MM.1S (cell line): ENCODE data around the gene SCYGR4.
"Not testable (repeated sequence)": the region's sequence is repeated elsewhere in the genome, so short reads cannot be mapped to it uniquely, and the experiment has no call there.

Experiments used
- DNase-seq: peaks from one replicate; pipeline ENCODE4 v3.0.0-alpha.2; 2015
- H2AFZ ChIP-seq: fragments of 300-600 bp; sonication (generic); 2 replicates; pipeline ENCODE4 v1.6.0; 2016; ENCODE audit warnings: antibody characterized with exemption, low read length
- H3F3A ChIP-seq: fragments of 300-600 bp; sonication (generic); 2 replicates; pipeline ENCODE4 v1.6.1; 2016; ENCODE audit warnings: mild to moderate bottlenecking, antibody characterized with exemption, low read length, moderate library complexity, mixed read lengths; ENCODE audit not compliant: insufficient read depth
- H3K27ac ChIP-seq: fragments of 300-600 bp; sonication (generic); 2 replicates; pipeline ENCODE4 v1.5.1; 2016; ENCODE audit warnings: mild to moderate bottlenecking, low read length
- H3K27me3 ChIP-seq: fragments of 300-600 bp; sonication (generic); replicated peaks from 2 replicates; pipeline ENCODE4 v1.6.0; 2016; ENCODE audit warnings: low read length; ENCODE audit not compliant: insufficient read depth
- H3K36me3 ChIP-seq: fragments of 300-600 bp; sonication (generic); replicated peaks from 2 replicates; pipeline ENCODE4 v1.6.1; 2016; ENCODE audit warnings: mild to moderate bottlenecking, low read length, mixed read lengths; ENCODE audit not compliant: insufficient read depth
- H3K4me1 ChIP-seq: fragments of 300-600 bp; sonication (generic); 2 replicates; pipeline ENCODE4 v1.6.1; 2016; ENCODE audit warnings: low read length, mixed read lengths
- H3K4me2 ChIP-seq: fragments of 300-600 bp; sonication (generic); 2 replicates; pipeline ENCODE4 v1.6.0; 2016; ENCODE audit warnings: low read depth, low read length
- H3K4me3 ChIP-seq: fragments of 300-600 bp; sonication (generic); 2 replicates; pipeline ENCODE4 v1.5.1; 2016; ENCODE audit warnings: low read length, mixed read lengths
- H3K79me2 ChIP-seq: fragments of 300-600 bp; sonication (generic); 2 replicates; pipeline ENCODE4 v1.6.1; 2016; ENCODE audit warnings: mixed run types, low read length, mixed read lengths
- H3K9ac ChIP-seq: fragments of 300-600 bp; sonication (generic); 2 replicates; pipeline ENCODE4 v1.6.1; 2016; ENCODE audit warnings: low read length, mixed read lengths
- H3K9me2 ChIP-seq: fragments of 300-600 bp; sonication (generic); replicated peaks from 2 replicates; pipeline ENCODE4 v1.6.1; 2016; ENCODE audit warnings: mild to moderate bottlenecking, low read length, mixed read lengths; ENCODE audit not compliant: insufficient read depth
- H3K9me3 ChIP-seq: fragments of 300-600 bp; sonication (generic); replicated peaks from 2 replicates; pipeline ENCODE4 v1.6.1; 2016; ENCODE audit warnings: mild to moderate bottlenecking, low read length, mixed read lengths; ENCODE audit not compliant: insufficient read depth
- H4K20me1 ChIP-seq: fragments of 300-600 bp; sonication (generic); 2 replicates; pipeline ENCODE4 v1.6.1; 2016; ENCODE audit warnings: mild to moderate bottlenecking, low read length, moderate library complexity, mixed read lengths; ENCODE audit not compliant: insufficient read depth
- EZH2 ChIP-seq: fragments of 300-600 bp; sonication (generic); optimal IDR thresholded peaks from 2 replicates; pipeline ENCODE3; 2017; ENCODE audit warnings: low read depth, mild to moderate bottlenecking, antibody characterized with exemption, low read length, mixed read lengths
- EZH2phosphoT487 ChIP-seq: fragments of 300-600 bp; sonication (generic); IDR thresholded peaks from 2 replicates; pipeline ENCODE4 v1.6.1; 2018; ENCODE audit warnings: antibody characterized with exemption, low read length
- TF ChIP-seq, protein P1 (sequence below): fragments of 300-600 bp; sonication (generic); IDR thresholded peaks from 2 replicates; pipeline ENCODE4 v1.5.1; 2016; ENCODE audit warnings: antibody characterized with exemption, low read length, mixed read lengths

Gene SCYGR4

DNA sequence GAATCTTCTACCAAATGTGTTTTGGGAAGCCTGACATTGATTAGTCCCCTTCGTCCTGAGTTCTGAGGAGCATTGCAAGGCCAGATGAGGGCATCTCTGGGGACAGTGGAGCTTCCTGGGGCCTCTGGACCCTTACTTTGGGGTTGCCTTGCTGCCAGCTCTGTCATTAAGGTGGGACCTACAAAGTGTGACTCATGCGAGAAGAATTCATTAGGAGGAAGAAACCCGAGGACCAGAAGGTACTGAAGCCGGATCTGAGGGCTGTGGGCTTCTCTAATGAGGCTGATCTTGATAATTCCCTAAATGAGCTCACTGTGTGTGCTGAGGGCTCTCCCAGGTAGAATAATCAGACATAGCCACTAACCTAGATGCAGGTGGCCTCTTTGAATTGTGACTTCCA is 19.3 kb upstream of the SCYGR4 start:
- H3K79me2 ChIP-seq: no peaks in the 10 kb centered on the region
- H3K27me3 ChIP-seq: no peaks in the 10 kb centered on the region
- H2AFZ ChIP-seq: no peak overlapping the region
- H4K20me1 ChIP-seq: no peaks in the 10 kb centered on the region
- no peak overlapping the region for H3K9ac ChIP-seq
- H3K4me1 ChIP-seq: peaks cover 4% of the 10 kb centered on the region; the same call in 1 of the 2 replicates
- no peak overlapping the region for H3K27ac ChIP-seq
- no peak overlapping the region for H3K4me3 ChIP-seq
- H3K36me3 ChIP-seq: no peaks in the 10 kb centered on the region
- no peaks in the 10 kb centered on the region for H3K9me2 ChIP-seq
- no peaks in the 10 kb centered on the region for H3K9me3 ChIP-seq
- no peak for DNase-seq
- H3K4me2 ChIP-seq: no peak overlapping the region
- TF ChIP-seq, protein P1, sequence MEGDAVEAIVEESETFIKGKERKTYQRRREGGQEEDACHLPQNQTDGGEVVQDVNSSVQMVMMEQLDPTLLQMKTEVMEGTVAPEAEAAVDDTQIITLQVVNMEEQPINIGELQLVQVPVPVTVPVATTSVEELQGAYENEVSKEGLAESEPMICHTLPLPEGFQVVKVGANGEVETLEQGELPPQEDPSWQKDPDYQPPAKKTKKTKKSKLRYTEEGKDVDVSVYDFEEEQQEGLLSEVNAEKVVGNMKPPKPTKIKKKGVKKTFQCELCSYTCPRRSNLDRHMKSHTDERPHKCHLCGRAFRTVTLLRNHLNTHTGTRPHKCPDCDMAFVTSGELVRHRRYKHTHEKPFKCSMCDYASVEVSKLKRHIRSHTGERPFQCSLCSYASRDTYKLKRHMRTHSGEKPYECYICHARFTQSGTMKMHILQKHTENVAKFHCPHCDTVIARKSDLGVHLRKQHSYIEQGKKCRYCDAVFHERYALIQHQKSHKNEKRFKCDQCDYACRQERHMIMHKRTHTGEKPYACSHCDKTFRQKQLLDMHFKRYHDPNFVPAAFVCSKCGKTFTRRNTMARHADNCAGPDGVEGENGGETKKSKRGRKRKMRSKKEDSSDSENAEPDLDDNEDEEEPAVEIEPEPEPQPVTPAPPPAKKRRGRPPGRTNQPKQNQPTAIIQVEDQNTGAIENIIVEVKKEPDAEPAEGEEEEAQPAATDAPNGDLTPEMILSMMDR: no peak
- TF ChIP-seq EZH2: no peak
- no peak for TF ChIP-seq EZH2phosphoT487
- no peaks in the 10 kb centered on the region for H3F3A ChIP-seq

DNA sequence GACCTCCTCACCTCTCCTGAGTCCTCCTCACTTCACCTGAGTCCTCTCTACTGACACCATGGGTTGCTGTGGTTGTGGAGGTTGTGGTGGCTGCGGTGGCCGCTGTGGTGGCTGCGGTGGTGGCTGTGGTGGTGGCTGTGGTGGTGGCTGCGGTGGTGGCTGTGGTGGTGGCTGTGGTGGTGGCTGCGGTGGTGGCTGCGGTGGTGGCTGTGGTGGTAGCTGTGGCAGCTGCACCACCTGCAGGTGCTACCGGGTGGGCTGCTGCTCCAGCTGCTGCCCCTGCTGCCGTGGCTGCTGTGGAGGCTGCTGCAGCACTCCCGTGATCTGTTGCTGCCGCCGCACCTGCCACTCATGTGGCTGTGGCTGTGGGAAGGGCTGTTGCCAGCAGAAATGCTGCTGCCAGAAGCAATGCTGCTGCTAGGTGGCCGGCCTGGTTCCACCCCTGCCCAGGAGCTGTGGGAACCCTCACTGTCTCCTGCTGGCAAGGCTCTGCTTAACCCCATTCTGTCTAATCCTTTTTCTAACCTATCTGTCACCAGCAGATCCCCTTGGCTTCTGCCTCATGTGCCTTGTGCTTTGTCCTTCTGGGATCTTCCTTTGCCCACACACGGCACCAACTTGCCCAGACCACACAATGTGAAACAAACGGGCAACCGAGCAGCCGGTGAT is 18.3 kb upstream of the SCYGR4 start, which contains the start of gene SCYGR2:
TSS of gene SCYGR2 (plus strand) at position 59 of the 669 bp plus-strand sequence. CDS start at position 59, 0 bp downstream.
- not testable (repeated sequence) for H3K27ac ChIP-seq

DNA sequence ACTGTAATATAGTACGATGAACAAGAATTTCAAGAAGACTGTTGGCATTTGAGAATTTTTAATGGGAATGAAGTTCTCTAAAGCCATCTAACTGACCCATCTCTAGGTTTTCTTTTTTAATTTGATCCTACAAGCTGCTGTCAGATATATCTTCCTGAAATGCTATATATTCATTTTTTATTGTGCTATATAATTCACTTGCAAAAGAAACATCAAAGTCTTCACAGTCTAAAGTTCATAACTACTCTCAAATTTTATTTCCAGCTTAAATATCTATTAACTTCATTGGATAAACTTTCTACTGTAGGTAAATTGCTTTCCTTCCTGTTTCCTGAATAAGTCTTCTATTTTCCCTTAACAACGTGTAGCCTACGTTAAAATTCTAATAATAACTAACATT is 14.9 kb upstream of the SCYGR4 start:
- Histone ChIP-seq H2AFZ (no peak overlapping the region), H3F3A (no peaks in the 10 kb centered on the region), H3K4me2 (no peak overlapping the region), H3K27ac (no peak overlapping the region), H4K20me1 (no peaks in the 10 kb centered on the region), H3K9me3 (no peaks in the 10 kb centered on the region), H3K4me1 (no peaks in the 10 kb centered on the region), H3K36me3 (no peaks in the 10 kb centered on the region), H3K79me2 (no peaks in the 10 kb centered on the region), H3K9me2 (no peaks in the 10 kb centered on the region), H3K27me3 (no peaks in the 10 kb centered on the region), H3K9ac (no peak overlapping the region), H3K4me3 (no peak overlapping the region)
- DNase-seq: no peak
- TF ChIP-seq EZH2phosphoT487 (no peak), EZH2 (no peak)
- TF ChIP-seq, protein P1: no peak

More for the DNA sequence above, 18.3 kb upstream of the SCYGR4 start, which contains the start of gene SCYGR2:
- H3K4me1 ChIP-seq, H3K9me2 ChIP-seq, H2AFZ ChIP-seq, H3K36me3 ChIP-seq, H3K27me3 ChIP-seq, H3F3A ChIP-seq, H3K79me2 ChIP-seq, DNase-seq, H4K20me1 ChIP-seq, H3K4me2 ChIP-seq, H3K4me3 ChIP-seq, H3K9me3 ChIP-seq, H3K9ac ChIP-seq: not testable (repeated sequence)

DNA sequence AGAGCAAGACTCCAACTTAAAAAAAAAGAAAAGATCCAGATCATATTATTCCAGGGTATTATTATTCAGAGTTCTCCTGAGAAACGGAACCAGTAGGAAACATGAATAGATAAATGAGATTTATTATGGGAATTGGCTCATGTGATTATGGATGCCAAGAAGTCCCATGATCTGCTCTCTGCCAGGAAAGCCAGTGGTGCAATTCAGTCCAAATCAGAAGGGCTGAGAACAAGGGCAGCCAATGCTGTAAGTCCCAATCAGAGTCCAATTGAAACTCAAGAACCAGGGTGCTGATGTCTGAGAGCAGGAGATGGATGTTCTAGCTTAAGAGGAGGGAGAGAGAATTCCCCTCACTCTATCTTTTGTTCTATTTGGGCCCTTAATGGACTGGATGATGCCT is 10.8 kb upstream of the SCYGR4 start:
- no peaks in the 10 kb centered on the region for H3F3A ChIP-seq
- H2AFZ ChIP-seq: no peak overlapping the region
- H4K20me1 ChIP-seq: no peaks in the 10 kb centered on the region
- H3K9me3 ChIP-seq: no peaks in the 10 kb centered on the region
- H3K4me2 ChIP-seq: no peak overlapping the region
- H3K4me1 ChIP-seq: peaks cover 11% of the 10 kb centered on the region
- H3K27ac ChIP-seq: no peak overlapping the region
- no peaks in the 10 kb centered on the region for H3K36me3 ChIP-seq
- H3K9ac ChIP-seq: no peak overlapping the region
- no peaks in the 10 kb centered on the region for H3K79me2 ChIP-seq
- H3K4me3 ChIP-seq: no peak overlapping the region
- no peaks in the 10 kb centered on the region for H3K9me2 ChIP-seq
- H3K27me3 ChIP-seq: no peaks in the 10 kb centered on the region
- DNase-seq: no peak
- TF ChIP-seq EZH2 (no peak), EZH2phosphoT487 (no peak)
- TF ChIP-seq, protein P1: no peak
